NCI-H748 (cell line): ENCODE measurements around the gene FAM151A.

Experiments used
- DNase-seq: peaks from one replicate; lab custom pipeline; 2025; ENCODE audit not compliant: unreplicated experiment; lab: John Stamatoyannopoulos, UW

Gene FAM151A

GRCh38 chr1:54623216-54624007 is at the start of gene FAM151A:
FAM151A (minus strand) TSS chr1:54623525; CDS start chr1:54623395, 130 bp downstream.
- DNase-seq = no peak

GRCh38 chr1:54671985-54672608 is 48.8 kb upstream of the FAM151A start:
- peak; percentile 58 for DNase-seq

- no peak for DNase-seq
These were observed 45.2 kb upstream of the FAM151A start for GRCh38 chr1:54668567-54668966.

- no peak for DNase-seq
These were observed 44.5 kb upstream of the FAM151A start for GRCh38 chr1:54667797-54668196.

- no peak for DNase-seq
These were observed 43.0 kb upstream of the FAM151A start for GRCh38 chr1:54666333-54666732.

- DNase-seq = no peak
These were observed 42.5 kb upstream of the FAM151A start for GRCh38 chr1:54665852-54666251.

- DNase-seq = no peak
These were observed 41.0 kb upstream of the FAM151A start for GRCh38 chr1:54664364-54664763.

GRCh38 chr1:54663725-54664124 is 40.4 kb upstream of the FAM151A start:
- no peak for DNase-seq

- no peak for DNase-seq
These were observed 35.0 kb upstream of the FAM151A start for GRCh38 chr1:54658164-54658913.

- no peak for DNase-seq
These were observed 29.7 kb upstream of the FAM151A start for GRCh38 chr1:54653036-54653435.

GRCh38 chr1:54652168-54652567 is 28.8 kb upstream of the FAM151A start:
- DNase-seq = no peak

- no peak for DNase-seq
These were observed 28.3 kb upstream of the FAM151A start for GRCh38 chr1:54651608-54652007.

- DNase-seq = no peak
These were observed 27.1 kb upstream of the FAM151A start for GRCh38 chr1:54650417-54650816.

- no peak for DNase-seq
These were observed 26.6 kb upstream of the FAM151A start for GRCh38 chr1:54649921-54650320.

- DNase-seq = no peak
These were observed 26.0 kb upstream of the FAM151A start for GRCh38 chr1:54649130-54649898.

GRCh38 chr1:54645806-54646676 is 22.7 kb upstream of the FAM151A start:
- DNase-seq = no peak

GRCh38 chr1:54643736-54644135 is 20.4 kb upstream of the FAM151A start:
- DNase-seq = no peak

GRCh38 chr1:54640863-54641836 is 17.8 kb upstream of the FAM151A start, which contains the start of gene MROH7:
MROH7 (plus strand) TSS chr1:54641786; CDS start chr1:54652927, 11,141 bp downstream.
- DNase-seq = no peak

GRCh38 chr1:54640361-54640760 is 17.0 kb upstream of the FAM151A start:
- DNase-seq = no peak
